H1 (cell line): ENCODE results near the gene OR8D2. TPM values are rescaled to one million over a fixed set of nuclear protein-coding genes. Genes with fewer than 3 reads are reported as not detected.

Experiments used
- CTCF ChIA-PET: fragments of 300-600 bp; sonication (Branson Sonifier 250); formaldehyde crosslinking; loops from one replicate; lab custom pipeline; 2021; ENCODE audit not compliant: partially characterized antibody; lab: Charles Lee
- POLR2A ChIA-PET: fragments of 300-600 bp; sonication (Branson Sonifier 250); formaldehyde crosslinking; loops from one replicate; lab custom pipeline; 2021; ENCODE audit warnings: inconsistent platforms; ENCODE audit not compliant: partially characterized antibody; lab: Charles Lee
- DNase-seq, 2 experiments: peaks; one replicate each; pipeline versions ENCODE4 v3.0.0 to v3.0.0-alpha.2; 2010 to 2022; ENCODE audit warnings: low spot score in 2 of 2, low read depth in 1 of 2, mixed read lengths in 1 of 2
- FAIRE-seq: peaks from 2 replicates; lab custom pipeline; 2011; peaks lifted over from hg19 to GRCh38; lab: Jason Lieb, UNC
- H2AFZ ChIP-seq: 2 replicates; pipeline ENCODE4 v1.8.1; 2012; ENCODE audit warnings: low read length, inconsistent platforms
- H2AK5ac ChIP-seq: 2 replicates; pipeline ENCODE4 v1.6.1; 2013; ENCODE audit warnings: low read depth, low read length
- H2BK120ac ChIP-seq: replicated peaks from 2 replicates; pipeline ENCODE3; 2013; ENCODE audit warnings: low read depth, low read length, inconsistent platforms
- H2BK12ac ChIP-seq: 2 replicates; pipeline ENCODE4 v1.6.1; 2013; ENCODE audit warnings: low read depth, low read length
- H2BK15ac ChIP-seq: 2 replicates; pipeline ENCODE4 v1.6.1; 2013; ENCODE audit warnings: low read length
- H2BK20ac ChIP-seq: 2 replicates; pipeline ENCODE4 v1.6.1; 2013; ENCODE audit warnings: low read length
- H2BK5ac ChIP-seq: 2 replicates; pipeline ENCODE4 v1.6.1; 2013; ENCODE audit warnings: low read depth, low read length
- H3K14ac ChIP-seq: 2 replicates; pipeline ENCODE4 v1.6.1; 2013; ENCODE audit warnings: inconsistent platforms; ENCODE audit not compliant: insufficient read length
- H3K18ac ChIP-seq: 2 replicates; pipeline ENCODE4 v1.6.1; 2013; ENCODE audit warnings: low read length; ENCODE audit errors: extremely low read depth
- H3K23ac ChIP-seq: 2 replicates; pipeline ENCODE4 v1.6.1; 2013; ENCODE audit warnings: inconsistent platforms; ENCODE audit not compliant: insufficient read length
- H3K23me2 ChIP-seq: 2 replicates; pipeline ENCODE4 v1.6.1; 2013; ENCODE audit warnings: low read depth, low read length
- H3K27ac ChIP-seq: 2 replicates; pipeline ENCODE4 v1.6.1; 2011; ENCODE audit warnings: low read depth, low read length, inconsistent platforms
- H3K27me3 ChIP-seq, 4 experiments: replicated peaks in 1 of 4; 1 replicate in 1 of 4; 2 replicates in 3 of 4; pipeline versions ENCODE4 v1.6.1 to v1.8.1; 2011 to 2013; ENCODE audit warnings: low read length in 3 of 4, mild to moderate bottlenecking in 3 of 4, inconsistent platforms in 2 of 4, mixed read lengths in 2 of 4, moderate library complexity in 1 of 4; ENCODE audit not compliant: control insufficient read depth in 3 of 4, insufficient read depth in 3 of 4; ENCODE audit errors: extremely low read depth in 1 of 4
- H3K36me3 ChIP-seq, 4 experiments: 2 replicates each; pipeline versions ENCODE4 v1.6.1 to v1.8.1; 2011 to 2013; ENCODE audit warnings: mild to moderate bottlenecking in 4 of 4, low read length in 3 of 4, moderate library complexity in 2 of 4, control low read depth in 1 of 4, inconsistent platforms in 1 of 4; ENCODE audit not compliant: insufficient read depth in 4 of 4, control insufficient read depth in 2 of 4
- H3K4ac ChIP-seq: replicated peaks from 2 replicates; pipeline ENCODE3; 2013; ENCODE audit warnings: low read length, low read depth, mixed read lengths, inconsistent platforms; ENCODE audit not compliant: insufficient read length
- H3K4me1 ChIP-seq, 4 experiments: replicated peaks in 1 of 4; 1 replicate in 1 of 4; 2 replicates in 3 of 4; pipeline versions ENCODE4 v1.6.1 to v1.8.1; 2011 to 2013; ENCODE audit warnings: low read length in 3 of 4, inconsistent platforms in 2 of 4, mixed read lengths in 1 of 4; ENCODE audit not compliant: insufficient read depth in 4 of 4, control insufficient read depth in 3 of 4
- H3K4me2 ChIP-seq, 2 experiments: 2 replicates each; pipeline versions ENCODE4 v1.6.1 to v1.8.1; 2011 to 2013; ENCODE audit warnings: low read depth in 2 of 2, low read length in 2 of 2, control low read depth in 1 of 2, inconsistent platforms in 1 of 2, mild to moderate bottlenecking in 1 of 2; ENCODE audit not compliant: insufficient read depth in 1 of 2
- H3K4me3 ChIP-seq, 4 experiments: fragments of 200-600, 300-600 bp in 1 of 4; sonication (generic), shearing (Covaris generic), sonication (Bioruptor Twin) in 1 of 4; 2 replicates each; pipeline versions ENCODE4 v1.5.1 to v1.8.1; 2011 to 2016; ENCODE audit warnings: low read length in 4 of 4, low read depth in 3 of 4, control low read depth in 2 of 4, inconsistent platforms in 2 of 4, mild to moderate bottlenecking in 2 of 4, mixed read lengths in 1 of 4, moderate library complexity in 1 of 4; ENCODE audit not compliant: insufficient read depth in 2 of 4; ENCODE audit errors: extremely low read depth in 1 of 4
- H3K56ac ChIP-seq: replicated peaks from 2 replicates; pipeline ENCODE3; 2013; ENCODE audit warnings: low read depth, mild to moderate bottlenecking, mixed read lengths, low read length, inconsistent platforms; ENCODE audit not compliant: insufficient read length
- H3K79me1 ChIP-seq: 2 replicates; pipeline ENCODE4 v1.6.1; 2013; ENCODE audit warnings: low read depth, low read length, control low read depth
- H3K79me2 ChIP-seq, 2 experiments: 2 replicates each; pipeline versions ENCODE4 v1.6.1 to v1.8.1; 2012 to 2013; ENCODE audit warnings: low read length in 2 of 2, mild to moderate bottlenecking in 2 of 2, inconsistent platforms in 1 of 2; ENCODE audit not compliant: insufficient read depth in 2 of 2, control insufficient read depth in 1 of 2
- H3K9ac ChIP-seq, 4 experiments: replicated peaks in 1 of 4; 1 replicate in 1 of 4; 2 replicates in 3 of 4; pipeline versions ENCODE4 v1.6.1 to v1.8.1; 2011 to 2013; ENCODE audit warnings: low read depth in 3 of 4, low read length in 3 of 4, control low read depth in 2 of 4, mild to moderate bottlenecking in 2 of 4, moderate library complexity in 2 of 4, inconsistent platforms in 1 of 4; ENCODE audit errors: extremely low read depth in 1 of 4
- H3K9me3 ChIP-seq, 2 experiments: 2 replicates each; pipeline versions ENCODE4 v1.6.1 to v1.8.1; 2012 to 2013; ENCODE audit warnings: mild to moderate bottlenecking in 2 of 2, moderate library complexity in 2 of 2, control low read depth in 1 of 2, inconsistent platforms in 1 of 2, low read depth in 1 of 2, low read length in 1 of 2, mixed read lengths in 1 of 2; ENCODE audit not compliant: insufficient read depth in 2 of 2
- H4K20me1 ChIP-seq, 2 experiments: replicated peaks in 1 of 2; 2 replicates each; pipeline versions ENCODE3 to v1.8.1; 2011 to 2013; ENCODE audit warnings: inconsistent platforms in 2 of 2, low read length in 2 of 2, mild to moderate bottlenecking in 1 of 2; ENCODE audit not compliant: insufficient read depth in 2 of 2, control insufficient read depth in 1 of 2
- H4K5ac ChIP-seq: 2 replicates; pipeline ENCODE4 v1.6.1; 2013; ENCODE audit warnings: low read length, low read depth, mixed read lengths, inconsistent platforms; ENCODE audit not compliant: insufficient read length
- H4K8ac ChIP-seq: 2 replicates; pipeline ENCODE4 v1.8.0; 2013; ENCODE audit warnings: mild to moderate bottlenecking, moderate library complexity, low read length, inconsistent platforms; ENCODE audit not compliant: insufficient read depth; ENCODE audit errors: extremely low read depth
- H4K91ac ChIP-seq: replicated peaks from 2 replicates; pipeline ENCODE3; 2013; ENCODE audit warnings: low read length, mixed read lengths, inconsistent platforms; ENCODE audit not compliant: insufficient read length
- BACH1 ChIP-seq: IDR thresholded peaks from 2 replicates; pipeline ENCODE4 v1.6.1; 2012; ENCODE audit warnings: low read length, improper control_type of control experiment
- BRCA1 ChIP-seq: IDR thresholded peaks from 2 replicates; pipeline ENCODE4 v1.6.1; 2012; ENCODE audit warnings: low read depth, low read length, improper control_type of control experiment
- CBX8 ChIP-seq: fragments of 300-800, 300-1000 bp; sonication (generic); IDR thresholded peaks from 2 replicates; pipeline ENCODE4 v1.7.1; 2016; ENCODE audit warnings: low read depth, low read length, borderline replicate concordance
- EP300 ChIP-seq, 2 experiments: IDR thresholded peaks; 1 replicate in 1 of 2; 2 replicates in 1 of 2; pipeline ENCODE4 v1.6.1; 2011 to 2012; ENCODE audit warnings: low read depth in 2 of 2, low read length in 2 of 2, mild to moderate bottlenecking in 2 of 2, borderline replicate concordance in 1 of 2, inconsistent platforms in 1 of 2, moderate library complexity in 1 of 2
- EZH2 ChIP-seq: fragments of 200-600 bp; sonication (generic); IDR thresholded peaks from 2 replicates; pipeline ENCODE4 v1.7.1; 2012; ENCODE audit warnings: low read depth, mild to moderate bottlenecking, moderate library complexity, low read length, inconsistent platforms; ENCODE audit not compliant: severe bottlenecking
- GTF2F1 ChIP-seq: IDR thresholded peaks from 2 replicates; pipeline ENCODE4 v1.6.1; 2012; ENCODE audit warnings: low read depth, low read length, improper control_type of control experiment, borderline replicate concordance
- HDAC2 ChIP-seq, 2 experiments: fragments of 300-600 bp in 1 of 2; sonication (generic) in 1 of 2; IDR thresholded peaks; 2 replicates each; pipeline ENCODE4 v1.6.1; 2011 to 2012; ENCODE audit warnings: low read depth in 2 of 2, low read length in 2 of 2, mild to moderate bottlenecking in 2 of 2, moderate library complexity in 2 of 2, borderline replicate concordance in 1 of 2, inconsistent platforms in 1 of 2
- JUN ChIP-seq: IDR thresholded peaks from 2 replicates; pipeline ENCODE4 v1.6.1; 2011; ENCODE audit warnings: low read depth, mild to moderate bottlenecking, improper control_type of control experiment, low read length
- KDM4A ChIP-seq: IDR thresholded peaks from one replicate; pipeline ENCODE4 v1.7.1; 2012; ENCODE audit warnings: low read depth, mild to moderate bottlenecking, moderate library complexity, low read length, inconsistent platforms; ENCODE audit not compliant: severe bottlenecking
- PHF8 ChIP-seq: fragments of 200-600 bp; sonication (generic); conservative IDR thresholded peaks from 2 replicates; pipeline ENCODE4 v1.7.1; 2012; ENCODE audit warnings: low read depth, mild to moderate bottlenecking, inconsistent platforms, low read length, moderate library complexity
- RNF2 ChIP-seq: fragments of 200-900, 300-1000 bp; sonication (generic); IDR thresholded peaks from 2 replicates; pipeline ENCODE4 v1.7.1; 2016; ENCODE audit warnings: borderline replicate concordance, low read depth, mild to moderate bottlenecking, antibody characterized with exemption, low read length; ENCODE audit not compliant: poor library complexity, severe bottlenecking; ENCODE audit errors: missing control alignments
- SIN3A ChIP-seq, 2 experiments: IDR thresholded peaks in 1 of 2; conservative IDR thresholded peaks in 1 of 2; 2 replicates each; pipeline ENCODE4 v1.6.1; 2011 to 2012; ENCODE audit warnings: low read length in 2 of 2, improper control_type of control experiment in 1 of 2, low read depth in 1 of 2, mild to moderate bottlenecking in 1 of 2
- SP1 ChIP-seq: IDR thresholded peaks from 2 replicates; pipeline ENCODE4 v1.6.1; 2011; ENCODE audit warnings: low read depth, low read length
- YY1 ChIP-seq: IDR thresholded peaks from 2 replicates; pipeline ENCODE4 v1.6.1; 2011; ENCODE audit warnings: low read depth, mild to moderate bottlenecking, low read length
- WGBS, 2 experiments: shearing (Covaris generic) in 1 of 2; methylation state at CpG; one replicate each; pipeline versions ENCODE4 v1.1.6 to v1.1.7; 2013 to 2015; ENCODE audit warnings: low lambda C conversion rate in 2 of 2, mixed read lengths in 2 of 2, inconsistent platforms in 1 of 2, low coverage in 1 of 2, missing lambda C conversion rate in 1 of 2; ENCODE audit not compliant: insufficient replicate concordance in 2 of 2, insufficient coverage in 1 of 2, insufficient read length in 1 of 2; ENCODE audit errors: extremely low coverage in 1 of 2, missing lambda C conversion rate in 1 of 2; 5-methylcytosine and 5-hydroxymethylcytosine counted together
- polyA plus RNA-seq, 7 experiments: library from polyadenylated mRNA; depleted of rRNA in 3 of 7; stranded (reverse) in 5 of 7; unstranded in 2 of 7; fragments of >200 nt in 5 of 7; fragments of 200-250 nt in 2 of 7; gene quantifications; 1 replicate in 5 of 7; 2 replicates in 1 of 7; 4 replicates in 1 of 7; pipeline versions ENCODE4 v1.2.1 to v1.2.3, GENCODE V29; 2011 to 2013; ENCODE audit warnings: missing spikeins in 2 of 7, mixed read lengths in 2 of 7
- total RNA-seq: library from RNA; stranded (reverse); fragmentation: NEBNext Ultra II Directional; extraction: Animal tissue kit (Norgen Biotek cat#: 25700); gene quantifications from 2 replicates; pipeline ENCODE4 v1.2.1, GENCODE V29; 2021

Gene OR8D2
- total and polyA plus RNA-seq, 2 of the 8 experiments (the other 6 are each of a cell fraction or from before 2014, with no cell fraction given): not detected

DNA sequence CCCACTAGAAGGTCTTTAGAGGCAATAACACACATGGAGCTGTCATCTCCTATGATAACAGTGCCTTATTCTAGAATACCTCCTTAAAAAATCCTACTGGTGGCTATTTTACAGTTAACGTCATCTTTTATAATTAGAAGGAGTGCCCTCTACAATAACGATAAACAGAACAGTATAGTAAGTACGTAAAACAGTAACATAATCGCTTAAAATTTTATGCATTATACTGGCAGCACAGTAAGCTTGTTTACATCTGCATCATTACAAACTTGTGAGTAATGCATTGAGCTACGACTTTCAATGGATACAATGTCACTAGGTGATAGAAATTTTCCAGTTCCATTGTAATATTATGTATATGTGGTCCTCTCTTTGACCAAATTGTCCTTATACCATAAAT, 24.3 kb upstream of the OR8D2 start:
- H2BK120ac ChIP-seq: no peak overlapping the region
- H3K4me1 ChIP-seq: no peaks in the 10 kb centered on the region
- no peak overlapping the region for H2BK12ac ChIP-seq
- CTCF ChIA-PET: interaction anchor here (1.2 kb wide), 1 partner anchor 28 kb away, joined by 3 read pairs; no protein-coding TSS in a partner anchor
- H3K23me2 ChIP-seq: no peaks in the 10 kb centered on the region
- H3K79me2 ChIP-seq: no peaks in the 10 kb centered on the region
- H3K14ac ChIP-seq: no peak overlapping the region
- no peak overlapping the region for H2BK20ac ChIP-seq
- H4K91ac ChIP-seq: no peak overlapping the region
- no peak overlapping the region for H2BK15ac ChIP-seq
- H3K23ac ChIP-seq: no peak overlapping the region
- no peak overlapping the region for H2BK5ac ChIP-seq
- no peak overlapping the region for H3K4ac ChIP-seq
- H3K27ac ChIP-seq: no peak overlapping the region
- DNase-seq (no peak), FAIRE-seq (no peak)
- H3K27me3 ChIP-seq: no peaks in the 10 kb centered on the region
- H4K8ac ChIP-seq: no peak overlapping the region
- POLR2A ChIA-PET: no interaction called here
- H3K56ac ChIP-seq: no peak overlapping the region
- no peaks in the 10 kb centered on the region for H3K9me3 ChIP-seq
- no peaks in the 10 kb centered on the region for H3K36me3 ChIP-seq
- no peak overlapping the region for H3K4me2 ChIP-seq
- no peak overlapping the region for H3K9ac ChIP-seq
- no peak overlapping the region for H2AFZ ChIP-seq
- 94% methylated on average over 5 of the region's 5 CpGs; no CpG with 5 or more reads in 1 of the 2 experiments for WGBS, 2 experiments
- H3K4me3 ChIP-seq: no peak overlapping the region
- no peak overlapping the region for H4K5ac ChIP-seq
- TF ChIP-seq HDAC2 (IDR thresholded peaks at IDR 0.05; ENCODE audit: borderline replicate concordance in 1 of 2, low read depth in 2 of 2, low read length in 2 of 2): no peak
- TF ChIP-seq CBX8: no peak
- no peak for TF ChIP-seq JUN
- TF ChIP-seq YY1: no peak
- no peak for TF ChIP-seq PHF8
- no peak for TF ChIP-seq SP1
- no peak for TF ChIP-seq SIN3A (conservative IDR thresholded peaks at IDR 0.05 in 1 of 2, IDR thresholded peaks at IDR 0.05 in 1 of 2; ENCODE audit: low read depth in 1 of 2, low read length in 2 of 2)
- no peak for TF ChIP-seq EP300 (IDR thresholded peaks at IDR 0.05; ENCODE audit: borderline replicate concordance in 1 of 2, low read depth in 2 of 2, low read length in 2 of 2)
- no peak for TF ChIP-seq BACH1
- TF ChIP-seq GTF2F1: no peak
- TF ChIP-seq BRCA1: no peak
- no peak for TF ChIP-seq RNF2
- no peak for TF ChIP-seq EZH2
- no peak for TF ChIP-seq KDM4A
- H4K20me1 ChIP-seq: no peaks in the 10 kb centered on the region
- no peaks in the 10 kb centered on the region for H3K79me1 ChIP-seq
- H3K18ac ChIP-seq: no peak overlapping the region
- no peak overlapping the region for H2AK5ac ChIP-seq
